Measurements from ENCODE around the gene ATP6AP1. TPM values are rescaled to one million over a fixed set of nuclear protein-coding genes. Genes with fewer than 3 reads are reported as not detected.

Gene ATP6AP1
- total RNA-seq (2022; extraction: Qiagen RNA extraction; ENCODE audit: low read depth) = 63.7 to 111 TPM (median 109 TPM) in 5 replicates

GRCh38 chrX:154428176-154429171, at the start of gene ATP6AP1:
TSS of gene ATP6AP1 (plus strand) at chrX:154428677. CDS start at chrX:154428693, 16 bp downstream.

GRCh38 chrX:154378799-154379568, 49.5 kb upstream of the ATP6AP1 start, which contains the start of gene EMD:
TSS of gene EMD (plus strand) at chrX:154379295. CDS start at chrX:154379485, 190 bp downstream.

GRCh38 chrX:154397888-154398667, 30.4 kb upstream of the ATP6AP1 start, which contains the start of gene RPL10:
TSS of gene RPL10 (plus strand) at chrX:154398377. CDS start at chrX:154398520, 143 bp downstream.

GRCh38 chrX:154409222-154409871, 19.1 kb upstream of the ATP6AP1 start, which contains the start of gene DNASE1L1:
TSS of gene DNASE1L1 (minus strand) at chrX:154409254. CDS start at chrX:154405568, 3,686 bp downstream.

DNA sequence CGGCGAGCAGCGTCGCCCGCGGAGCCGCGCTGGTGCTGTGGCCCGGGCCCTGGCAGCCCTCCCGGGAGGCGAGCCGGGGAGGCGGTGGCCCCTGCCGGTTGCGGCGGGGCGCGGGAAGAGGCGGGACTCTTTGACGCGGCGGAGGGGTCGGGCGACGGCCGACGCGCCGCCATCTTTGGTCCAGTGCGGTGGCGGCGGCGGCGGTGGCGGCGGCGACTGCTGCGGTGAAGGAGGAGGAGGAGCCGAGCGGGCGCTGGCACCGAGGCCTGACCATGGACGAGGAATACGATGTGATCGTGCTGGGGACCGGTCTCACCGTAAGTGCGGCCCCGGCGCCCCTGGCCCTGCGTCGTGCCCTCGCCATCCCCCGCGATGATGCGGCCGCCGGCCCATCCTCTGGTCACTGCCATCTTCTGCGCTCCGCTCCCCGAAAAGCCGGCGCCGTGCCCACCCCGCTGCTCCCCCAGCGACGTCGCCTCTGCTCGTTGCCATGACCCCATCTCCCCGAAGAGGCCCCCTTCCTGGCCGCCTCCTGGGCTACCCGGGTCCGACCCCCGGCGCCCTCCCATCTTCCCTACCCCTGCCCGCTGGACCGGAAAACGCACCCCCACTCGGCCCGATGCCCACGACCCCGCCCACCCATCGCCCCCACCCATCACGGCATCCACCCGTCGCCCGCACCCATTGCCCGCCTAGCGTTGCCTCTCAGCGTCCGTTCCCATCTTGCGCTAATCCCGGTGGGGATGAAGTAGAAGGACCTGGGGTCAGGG, 8.7 kb downstream of the ATP6AP1 start, which contains the start of gene GDI1:
GDI1 (plus strand) TSS at position 172 of the 770 bp plus-strand sequence; CDS start at position 273, 101 bp downstream.

DNA sequence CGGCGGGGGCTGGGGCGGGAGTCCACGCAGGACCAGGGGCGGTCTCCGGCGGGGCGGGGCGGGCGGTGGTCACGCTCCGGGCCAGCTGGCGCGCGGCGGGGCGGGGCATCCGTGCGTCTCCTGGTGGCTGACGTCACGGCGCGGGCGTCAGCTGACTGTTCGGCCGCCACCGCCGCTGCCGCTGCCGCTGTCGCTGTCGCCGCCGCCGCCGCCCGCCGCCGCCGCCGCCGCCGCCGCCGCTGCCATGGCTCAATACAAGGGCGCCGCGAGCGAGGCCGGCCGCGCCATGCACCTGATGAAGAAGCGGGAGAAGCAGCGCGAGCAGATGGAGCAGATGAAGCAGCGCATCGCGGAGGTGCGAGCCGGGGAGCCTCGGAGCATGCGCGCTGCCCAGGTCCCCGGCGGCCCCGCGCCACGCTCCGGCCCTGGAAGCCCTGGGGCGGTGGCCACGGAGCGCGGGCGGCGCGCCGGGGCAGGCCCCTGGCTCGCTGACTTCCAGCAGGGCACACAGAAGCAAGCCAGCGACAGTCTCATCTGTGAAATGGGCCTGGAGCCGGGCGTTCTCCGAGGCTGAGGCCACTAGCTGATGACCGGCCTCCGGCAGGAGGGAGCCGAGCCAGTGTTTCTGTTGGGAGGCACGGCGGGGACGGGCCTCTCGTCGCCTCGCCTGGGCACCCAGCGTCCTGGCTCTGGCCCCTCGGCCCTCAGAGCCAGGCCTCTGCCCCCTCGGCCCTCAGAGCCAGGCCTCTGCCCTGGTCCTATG, 15.7 kb downstream of the ATP6AP1 start, which contains the start of gene FAM50A:
FAM50A (plus strand) TSS at position 150 of the 763 bp plus-strand sequence; CDS start at position 245, 95 bp downstream.

DNA sequence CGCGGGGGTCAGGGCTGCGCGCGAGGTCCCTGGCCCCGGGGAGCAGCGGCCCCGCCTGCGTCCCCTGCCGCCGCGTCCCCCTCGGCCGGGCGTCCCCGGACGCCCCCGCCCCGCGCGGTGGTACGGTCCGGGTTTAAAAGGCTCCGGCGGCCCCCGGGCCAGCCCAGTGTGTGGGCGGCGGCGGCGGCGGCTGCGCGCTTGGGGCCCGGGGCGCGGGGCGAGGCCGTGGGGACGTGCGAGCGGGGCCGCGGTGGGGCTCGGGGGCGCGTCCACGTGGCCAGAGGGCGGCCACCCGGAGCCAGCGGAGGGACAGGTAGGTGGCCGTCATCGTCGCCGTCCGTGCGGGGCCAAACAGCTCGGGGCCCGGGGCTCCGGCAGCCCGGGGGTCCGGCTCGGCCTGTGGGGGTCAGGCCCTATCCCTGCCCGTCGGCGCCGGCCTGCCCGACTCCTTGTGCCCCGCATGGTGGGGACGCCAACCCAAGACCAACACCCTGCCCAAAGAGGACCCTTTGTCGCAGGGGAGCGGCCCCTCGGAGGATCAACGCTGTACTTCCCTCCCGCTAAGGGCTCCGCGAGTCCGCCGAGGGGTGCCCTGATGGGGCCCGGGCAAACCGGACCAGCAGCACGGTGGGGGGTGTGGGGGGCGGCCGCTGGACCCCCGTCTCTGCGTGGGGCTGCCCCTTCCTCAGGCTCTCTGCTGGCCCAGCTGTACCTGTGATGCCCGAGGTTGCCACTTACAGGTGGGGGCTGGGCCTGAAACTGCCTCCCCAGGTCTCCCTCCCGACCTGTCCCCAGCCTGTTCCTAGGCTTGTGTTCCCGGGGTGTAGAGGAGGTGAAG, 29.9 kb downstream of the ATP6AP1 start, which contains the start of gene PLXNA3:
PLXNA3 (plus strand) TSS at position 166 of the 838 bp plus-strand sequence. CDS start 1,903 bp downstream, outside the sequence.

DNA sequence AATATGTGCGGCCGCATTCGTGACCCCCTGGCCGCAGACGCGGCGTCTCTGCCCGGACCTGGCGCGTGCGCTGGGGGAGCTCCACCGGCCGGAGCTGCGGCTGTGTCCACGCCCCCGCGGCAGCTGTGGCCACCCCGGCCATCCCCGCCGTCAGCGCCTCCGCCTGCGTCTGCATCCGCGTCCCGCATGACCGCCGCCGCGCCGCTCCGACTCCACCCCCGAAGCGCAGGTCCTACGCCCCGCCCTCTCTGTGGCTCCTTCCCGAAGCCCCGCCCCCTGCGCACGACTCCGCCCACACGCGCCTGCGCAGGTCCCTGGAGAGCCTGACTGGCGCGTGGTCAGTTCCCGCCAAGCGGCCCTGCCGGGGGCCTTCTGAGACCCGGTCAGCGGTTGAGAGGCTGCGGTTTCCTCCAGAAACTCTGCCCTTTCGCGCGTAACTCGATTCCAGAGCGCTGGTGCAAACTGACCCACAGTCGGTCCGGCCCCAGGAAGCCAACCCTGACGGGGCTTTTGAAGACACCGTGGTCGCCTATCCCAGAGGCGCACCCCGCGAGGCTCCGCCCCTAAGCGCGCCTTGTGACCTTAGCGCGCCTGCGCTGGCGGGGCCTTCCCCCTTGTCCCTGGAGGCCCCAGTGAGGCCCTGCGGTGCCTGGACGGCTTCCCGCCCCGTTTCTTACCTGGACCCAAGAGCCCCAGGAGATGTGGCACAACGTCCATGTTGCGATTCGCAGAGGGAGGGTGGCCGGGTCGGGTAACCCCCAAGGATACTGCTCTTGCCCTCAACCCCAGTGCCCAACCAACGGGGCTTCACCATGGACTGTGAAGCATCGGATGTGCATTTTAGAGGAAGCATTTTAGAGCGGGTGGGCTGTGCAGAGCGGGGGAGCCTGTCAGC, 50.5 kb downstream of the ATP6AP1 start, which contains the start of gene LAGE3:
LAGE3 (minus strand) TSS at position 554 of the 895 bp plus-strand sequence; CDS start at position 188, 366 bp downstream.

Other genes with a start within 250 kb of the ATP6AP1 start
- not detected in 5 replicates for gene OPN1MW, start 246.1 kb upstream of the ATP6AP1 start, total RNA-seq (2022; extraction: Qiagen RNA extraction; ENCODE audit: low read depth)
- gene OPN1MW2, start 208.9 kb upstream of the ATP6AP1 start, total RNA-seq (2022; extraction: Qiagen RNA extraction; ENCODE audit: low read depth) = not detected in 5 replicates
- not detected in 5 replicates for gene OPN1MW3, start 171.1 kb upstream of the ATP6AP1 start, total RNA-seq (2022; extraction: Qiagen RNA extraction; ENCODE audit: low read depth)
- gene TEX28, start 133.6 kb upstream of the ATP6AP1 start, total RNA-seq (2022; extraction: Qiagen RNA extraction; ENCODE audit: low read depth) = not detected in 5 replicates
- not detected in 5 replicates for gene TKTL1, start 132.9 kb upstream of the ATP6AP1 start, total RNA-seq (2022; extraction: Qiagen RNA extraction; ENCODE audit: low read depth)
- gene FLNA, start 54.0 kb upstream of the ATP6AP1 start, total RNA-seq (2022; extraction: Qiagen RNA extraction; ENCODE audit: low read depth) = 1,086 to 1,787 TPM (median 1,647 TPM) in 5 replicates
- 129 to 165 TPM (median 156 TPM) in 5 replicates for gene EMD, start 49.4 kb upstream of the ATP6AP1 start, total RNA-seq (2022; extraction: Qiagen RNA extraction; ENCODE audit: low read depth)
- 4,540 to 5,428 TPM (median 5,078 TPM) in 5 replicates for gene RPL10, start 30.3 kb upstream of the ATP6AP1 start, total RNA-seq (2022; extraction: Qiagen RNA extraction; ENCODE audit: low read depth)
- gene DNASE1L1, start 19.4 kb upstream of the ATP6AP1 start, total RNA-seq (2022; extraction: Qiagen RNA extraction; ENCODE audit: low read depth) = 21.0 to 37.2 TPM (median 29.7 TPM) in 5 replicates
- gene TAFAZZIN, start 17.1 kb upstream of the ATP6AP1 start, total RNA-seq (2022; extraction: Qiagen RNA extraction; ENCODE audit: low read depth) = 27.8 to 42.7 TPM (median 37.9 TPM) in 5 replicates
- gene GDI1, start 8.5 kb downstream of the ATP6AP1 start, total RNA-seq (2022; extraction: Qiagen RNA extraction; ENCODE audit: low read depth) = 77.9 to 119 TPM (median 111 TPM) in 5 replicates
- gene FAM50A, start 15.5 kb downstream of the ATP6AP1 start, total RNA-seq (2022; extraction: Qiagen RNA extraction; ENCODE audit: low read depth) = 99.3 to 131 TPM (median 117 TPM) in 5 replicates
- 5.9 to 24.3 TPM (median 12.7 TPM) in 5 replicates for gene PLXNA3, start 29.6 kb downstream of the ATP6AP1 start, total RNA-seq (2022; extraction: Qiagen RNA extraction; ENCODE audit: low read depth)
- gene LAGE3, start 50.6 kb downstream of the ATP6AP1 start, total RNA-seq (2022; extraction: Qiagen RNA extraction; ENCODE audit: low read depth) = 38.8 to 73.0 TPM (median 64.3 TPM) in 5 replicates
- gene UBL4A, start 57.9 kb downstream of the ATP6AP1 start, total RNA-seq (2022; extraction: Qiagen RNA extraction; ENCODE audit: low read depth) = 53.0 to 75.0 TPM (median 69.6 TPM) in 5 replicates
- gene SLC10A3, start 62.0 kb downstream of the ATP6AP1 start, total RNA-seq (2022; extraction: Qiagen RNA extraction; ENCODE audit: low read depth) = 24.7 to 44.4 TPM (median 43.2 TPM) in 5 replicates
- 27.7 to 49.1 TPM (median 46.5 TPM) in 5 replicates for gene FAM3A, start 87.6 kb downstream of the ATP6AP1 start, total RNA-seq (2022; extraction: Qiagen RNA extraction; ENCODE audit: low read depth)
- 1,245 to 1,640 TPM (median 1,501 TPM) in 5 replicates for gene G6PD, start 118.2 kb downstream of the ATP6AP1 start, total RNA-seq (2022; extraction: Qiagen RNA extraction; ENCODE audit: low read depth)
- 30.5 to 46.4 TPM (median 42.7 TPM) in 5 replicates for gene IKBKG, start 118.9 kb downstream of the ATP6AP1 start, total RNA-seq (2022; extraction: Qiagen RNA extraction; ENCODE audit: low read depth)
- not detected in 5 replicates for gene CTAG1A, start 156.5 kb downstream of the ATP6AP1 start, total RNA-seq (2022; extraction: Qiagen RNA extraction; ENCODE audit: low read depth)
- not detected in 5 replicates for gene CTAG1B, start 190.6 kb downstream of the ATP6AP1 start, total RNA-seq (2022; extraction: Qiagen RNA extraction; ENCODE audit: low read depth)
- gene CTAG2, start 224.9 kb downstream of the ATP6AP1 start, total RNA-seq (2022; extraction: Qiagen RNA extraction; ENCODE audit: low read depth) = not detected in 5 replicates